ENCODE measurements around the gene SLC40A1. TPM values are rescaled to one million over a fixed set of nuclear protein-coding genes. Genes with fewer than 3 reads are reported as not detected.

Gene SLC40A1
- total RNA-seq, 1 experiment from 2014 or later = not detected

GRCh38 chr2:189511960-189512319 is 68.6 kb downstream of the SLC40A1 start:
- no peaks in the 10 kb centered on the region for H3K4me1 Mint-ChIP-seq

More at GRCh38 chr2:189511960-189512319, 68.6 kb downstream of the SLC40A1 start:
- no peak overlapping the region for H2BK5ac ChIP-seq (ENCODE audit: insufficient read length, low read length)
- no peak overlapping the region for H3K9ac ChIP-seq (ENCODE audit: extremely low read depth, insufficient read length, low read length)
- H3K14ac ChIP-seq (ENCODE audit: insufficient read depth, low read length) = no peak overlapping the region
- no peak overlapping the region for H2AFZ ChIP-seq (ENCODE audit: low read length)
- H3K18ac ChIP-seq (ENCODE audit: insufficient read length, low read depth, low read length) = no peak overlapping the region
- no peak overlapping the region for H2BK120ac ChIP-seq (ENCODE audit: low read depth, low read length, poor library complexity, severe bottlenecking)
- H2BK20ac ChIP-seq (ENCODE audit: low read depth, low read length, poor library complexity, severe bottlenecking) = no peak overlapping the region
- no peak overlapping the region for H4K91ac ChIP-seq (ENCODE audit: insufficient read length, low read depth, low read length)
- H3K27me3 ChIP-seq (ENCODE audit: insufficient read depth, low read length) = no peaks in the 10 kb centered on the region
- no peaks in the 10 kb centered on the region for H3K79me1 ChIP-seq (ENCODE audit: insufficient read depth, low read depth, low read length, poor library complexity, severe bottlenecking)
- no peak overlapping the region for H3K56ac ChIP-seq (ENCODE audit: insufficient read length, low read depth, low read length)
- Mint-ChIP-seq H3K27ac (no peak overlapping the region), H3K4me3 (no peak overlapping the region), H3K9me3 (no peaks in the 10 kb centered on the region; a peak in 1 of 5 replicates), H3K36me3 (ENCODE audit: insufficient read depth in 1 of 3, low read depth in 3 of 3) (no peaks in the 10 kb centered on the region), H3K27me3 (ENCODE audit: low read depth) (peaks cover 4% of the 10 kb centered on the region; the same call in 1 of the 2 replicates)
- H2BK12ac ChIP-seq (ENCODE audit: insufficient read length, low read depth, low read length) = no peak overlapping the region
- no peak overlapping the region for H4K5ac ChIP-seq (ENCODE audit: insufficient read length, low read depth, low read length)
- no peak for DNase-seq
- H2BK15ac ChIP-seq (ENCODE audit: low read depth, low read length) = no peak overlapping the region
- no peaks in the 10 kb centered on the region for H3K4me1 ChIP-seq (ENCODE audit: insufficient read depth, low read length)
- H3K23me2 ChIP-seq (ENCODE audit: insufficient read length, low read depth, low read length, poor library complexity, severe bottlenecking) = no peaks in the 10 kb centered on the region
- H3K4me2 ChIP-seq (ENCODE audit: insufficient read depth, insufficient read length, low read length) = no peak overlapping the region
- TF ChIP-seq CTCF (conservative IDR thresholded peaks at IDR 0.05) = no peak
- no peak overlapping the region for H3K27ac ChIP-seq (ENCODE audit: insufficient read length, low read depth, low read length)
- no peak overlapping the region for H4K8ac ChIP-seq (replicated peaks; ENCODE audit: insufficient read length, low read depth, low read length)
- H2AK5ac ChIP-seq (ENCODE audit: insufficient read length, low read length) = no peak overlapping the region
- no peaks in the 10 kb centered on the region for H3K79me2 ChIP-seq (ENCODE audit: insufficient read depth, low read length)
- no peaks in the 10 kb centered on the region for H4K20me1 ChIP-seq (ENCODE audit: control insufficient read depth, insufficient read depth, insufficient read length)
- H3K4ac ChIP-seq (ENCODE audit: low read depth, low read length) = no peak overlapping the region
- no peak overlapping the region for H3K23ac ChIP-seq (ENCODE audit: insufficient read length, low read depth, low read length)
- no peak overlapping the region for H3T11ph ChIP-seq (ENCODE audit: low read length)
- H3K9me3 ChIP-seq (ENCODE audit: control insufficient read depth, low read depth, low read length) = no peaks in the 10 kb centered on the region
